Ishikawa (cell line): Measurements from ENCODE around the gene PKP4.

Source experiments
- CEBPB ChIP-seq: IDR thresholded peaks from 2 replicates; pipeline ENCODE4 v1.6.1; 2012
- CREB1 ChIP-seq: IDR thresholded peaks from 2 replicates; pipeline ENCODE4 v1.6.1; 2012; ENCODE audit warnings: low read depth
- EGR1 ChIP-seq: IDR thresholded peaks from 2 replicates; pipeline ENCODE4 v1.6.1; 2012
- EP300 ChIP-seq: IDR thresholded peaks from 2 replicates; pipeline ENCODE4 v1.6.1; 2012; ENCODE audit warnings: borderline replicate concordance
- FOXM1 ChIP-seq: IDR thresholded peaks from 2 replicates; pipeline ENCODE4 v1.6.1; 2012; ENCODE audit warnings: low read depth, borderline replicate concordance
- NFIC ChIP-seq: IDR thresholded peaks from 2 replicates; pipeline ENCODE4 v1.6.1; 2012
- RAD21 ChIP-seq: IDR thresholded peaks from 2 replicates; pipeline ENCODE4 v1.6.1; 2012; ENCODE audit warnings: low read depth
- REST ChIP-seq: IDR thresholded peaks from 2 replicates; pipeline ENCODE4 v1.6.1; 2012; ENCODE audit warnings: low read depth, mild to moderate bottlenecking
- TAF1 ChIP-seq: IDR thresholded peaks from 2 replicates; pipeline ENCODE4 v1.6.1; 2012; ENCODE audit warnings: low read depth, mild to moderate bottlenecking
- TCF12 ChIP-seq: IDR thresholded peaks from 2 replicates; pipeline ENCODE4 v1.6.1; 2012; ENCODE audit warnings: low read depth
- TEAD4 ChIP-seq: IDR thresholded peaks from 2 replicates; pipeline ENCODE4 v1.6.1; 2012
- YY1 ChIP-seq: IDR thresholded peaks from 2 replicates; pipeline ENCODE4 v1.6.1; 2012; ENCODE audit warnings: low read depth
- ZBTB7A ChIP-seq: IDR thresholded peaks from 2 replicates; pipeline ENCODE4 v1.6.1; 2012; ENCODE audit warnings: low read depth
- TF ChIP-seq, protein P1 (sequence below): IDR thresholded peaks from 2 replicates; pipeline ENCODE4 v1.6.1; 2012
- TF ChIP-seq, protein P2 (sequence below): IDR thresholded peaks from 2 replicates; pipeline ENCODE4 v1.6.1; 2012

Gene PKP4

DNA sequence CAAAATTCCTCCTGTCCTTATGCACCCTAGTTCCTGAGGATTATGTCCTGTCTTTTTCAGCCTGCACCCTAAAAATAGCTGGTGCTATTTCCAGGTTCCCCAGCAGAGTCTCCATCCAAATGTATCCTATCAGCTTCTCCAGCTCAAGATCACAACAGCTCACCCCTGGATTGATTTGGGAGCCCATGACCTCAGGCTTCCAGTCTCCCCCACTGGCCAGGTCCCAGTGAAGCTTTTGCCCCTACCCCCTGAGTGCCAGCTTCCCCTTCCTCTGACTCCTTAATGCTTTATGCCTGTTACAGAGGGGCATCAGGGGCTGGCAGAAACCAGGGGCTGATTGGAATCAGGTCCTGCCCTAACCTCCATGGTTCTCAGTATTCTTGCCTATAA lies 261.4 kb downstream of the PKP4 start:
- no peak for TF ChIP-seq TCF12

- TF ChIP-seq NFIC (no peak), YY1 (no peak), CREB1 (no peak), FOXM1 (no peak), TCF12 (no peak)
Observed at GRCh38 chr2:158718851-158719250, 262.1 kb downstream of the PKP4 start.

DNA sequence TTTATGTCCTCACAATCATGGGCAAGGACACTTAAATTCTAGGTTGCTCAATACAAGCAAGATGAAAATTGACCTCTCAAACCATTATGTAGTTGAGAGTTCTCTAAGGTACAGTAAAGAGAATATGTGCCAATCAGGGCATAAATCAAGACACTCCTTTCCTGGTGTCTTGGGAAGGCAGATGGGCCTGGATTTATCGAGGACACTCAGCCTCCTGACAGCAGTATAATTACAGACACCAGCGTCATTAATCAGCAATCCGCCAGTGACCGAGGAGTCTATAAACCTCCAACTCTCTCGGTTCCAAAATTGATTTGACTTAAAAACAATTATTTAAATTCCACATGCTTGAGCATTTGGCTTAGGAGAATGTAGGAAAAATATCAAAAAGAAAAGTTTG lies 262.7 kb downstream of the PKP4 start:
- TF ChIP-seq ZBTB7A (no peak), NFIC (no peak), TCF12 (no peak), EP300 (no peak), TEAD4 (no peak), RAD21 (no peak)
- TF ChIP-seq, protein P1, sequence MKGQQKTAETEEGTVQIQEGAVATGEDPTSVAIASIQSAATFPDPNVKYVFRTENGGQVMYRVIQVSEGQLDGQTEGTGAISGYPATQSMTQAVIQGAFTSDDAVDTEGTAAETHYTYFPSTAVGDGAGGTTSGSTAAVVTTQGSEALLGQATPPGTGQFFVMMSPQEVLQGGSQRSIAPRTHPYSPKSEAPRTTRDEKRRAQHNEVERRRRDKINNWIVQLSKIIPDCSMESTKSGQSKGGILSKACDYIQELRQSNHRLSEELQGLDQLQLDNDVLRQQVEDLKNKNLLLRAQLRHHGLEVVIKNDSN: no peak

- TF ChIP-seq ZBTB7A: no peak
- no peak for TF ChIP-seq EGR1
- TF ChIP-seq RAD21: no peak
- no peak for TF ChIP-seq NFIC
- TF ChIP-seq YY1: no peak
- no peak for TF ChIP-seq CEBPB
- TF ChIP-seq TCF12: no peak
- no peak for TF ChIP-seq TAF1
- no peak for TF ChIP-seq TEAD4
- no peak for TF ChIP-seq EP300
- no peak for TF ChIP-seq CREB1
- TF ChIP-seq REST: no peak
- TF ChIP-seq, protein P1: no peak
Observed at GRCh38 chr2:158722266-158723105, 265.7 kb downstream of the PKP4 start.

GRCh38 chr2:158723181-158723838 lies 266.6 kb downstream of the PKP4 start:
- TF ChIP-seq EP300: no peak

DNA sequence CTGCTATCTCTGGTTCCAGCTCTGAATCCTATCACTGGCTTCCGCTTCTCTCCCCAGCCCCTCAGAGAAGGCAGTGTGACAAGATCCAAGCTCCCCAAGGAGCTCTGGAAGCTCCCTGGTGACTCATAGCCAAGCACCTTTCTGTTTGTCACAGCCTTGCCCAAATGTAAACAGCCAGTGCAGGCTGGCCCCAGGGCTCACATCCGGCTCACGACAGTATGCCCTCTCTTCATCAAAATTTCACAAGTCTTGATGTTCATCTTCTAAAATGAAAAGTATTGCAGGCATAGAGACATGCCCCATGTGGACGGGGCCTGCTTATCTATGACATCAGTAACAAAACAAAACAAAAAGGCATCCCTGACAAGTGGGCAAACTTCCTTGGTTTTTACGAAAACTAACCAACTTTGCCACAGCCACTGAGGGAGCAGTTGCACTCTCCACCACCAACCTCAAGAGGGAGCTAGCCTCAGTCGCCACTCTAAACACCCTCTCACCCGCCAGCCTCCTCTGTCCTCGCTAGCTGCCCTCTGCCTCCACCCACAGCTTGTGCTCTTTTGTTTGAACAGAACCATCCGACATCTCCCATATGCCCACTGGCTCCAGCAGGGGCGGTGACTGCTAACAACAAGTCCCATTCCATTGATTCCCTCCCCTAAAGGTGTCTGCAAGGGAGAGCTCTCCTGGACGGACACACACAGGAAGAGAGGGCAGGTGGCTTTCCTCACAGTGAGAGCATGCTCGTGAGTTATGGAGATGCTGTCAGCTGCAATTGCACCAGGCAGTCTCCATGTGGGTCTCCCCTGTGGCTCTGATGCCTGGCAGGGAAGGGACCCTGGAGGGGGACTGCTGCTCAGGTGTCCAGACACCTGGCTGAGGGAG lies 267.4 kb downstream of the PKP4 start:
- no peak for TF ChIP-seq REST
- TF ChIP-seq RAD21: peak; percentile 24; the same call in 1 of the 2 replicates
- no peak for TF ChIP-seq EP300
- TF ChIP-seq TEAD4: no peak
- TF ChIP-seq CEBPB: no peak
- TF ChIP-seq, protein P2, sequence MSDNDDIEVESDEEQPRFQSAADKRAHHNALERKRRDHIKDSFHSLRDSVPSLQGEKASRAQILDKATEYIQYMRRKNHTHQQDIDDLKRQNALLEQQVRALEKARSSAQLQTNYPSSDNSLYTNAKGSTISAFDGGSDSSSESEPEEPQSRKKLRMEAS: no peak
- no peak for TF ChIP-seq CREB1
